HG02970 (cell line): ENCODE data around the gene VMP1.

Experiments
- ATAC-seq: cut with Tn5 transposase; IDR thresholded peaks from one replicate; pipeline ENCODE4 v1.9.1; 2021; ENCODE audit warnings: mild to moderate bottlenecking, moderate library complexity, moderate number of reproducible peaks; ENCODE audit not compliant: unreplicated experiment, low FRiP score

VMP1 gene

DNA sequence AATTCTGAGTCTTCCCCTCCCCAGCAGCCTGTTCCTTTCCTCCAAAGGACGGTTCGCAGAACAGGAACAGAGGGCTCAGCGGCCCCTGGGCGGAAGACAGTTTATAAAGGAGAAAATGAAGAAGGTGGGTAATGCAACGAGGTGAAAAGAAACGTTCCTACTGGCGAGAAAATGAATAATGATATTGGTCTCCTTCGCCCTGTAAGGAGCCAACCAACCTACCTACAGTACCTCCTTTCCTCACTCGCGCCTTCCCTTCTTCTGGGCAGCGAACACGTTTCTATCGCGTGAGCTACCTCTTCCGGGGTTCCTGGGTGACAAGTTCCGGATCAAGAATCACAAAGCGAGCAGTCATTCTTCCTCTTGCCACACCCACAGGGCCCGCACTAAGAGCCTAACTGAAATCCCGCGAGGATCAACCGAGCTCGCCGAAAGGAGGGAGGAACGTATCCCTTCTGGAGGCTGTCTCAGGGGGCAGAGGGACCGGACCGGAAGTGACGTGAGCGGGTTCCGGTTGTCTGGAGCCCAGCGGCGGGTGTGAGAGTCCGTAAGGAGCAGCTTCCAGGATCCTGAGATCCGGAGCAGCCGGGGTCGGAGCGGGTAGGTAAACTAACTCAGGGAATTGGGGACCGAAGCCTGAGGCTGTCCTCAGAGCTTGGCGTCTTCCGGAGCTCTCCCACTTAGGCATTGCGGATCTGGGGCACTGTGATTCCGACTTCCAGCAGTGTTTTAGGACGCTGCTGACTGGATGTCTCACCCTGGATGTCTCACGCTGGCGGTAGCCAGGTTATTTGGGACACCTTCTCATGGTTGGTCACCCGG, at the start of gene VMP1, which contains the start of gene PTRH2:
Gene VMP1, plus strand, starts transcription at position 506 of the 822 bp plus-strand sequence. CDS start 23,793 bp downstream, outside the sequence.
Gene PTRH2, minus strand, starts transcription at position 282 of the 822 bp plus-strand sequence. CDS start 9,452 bp downstream, outside the sequence.
- ATAC-seq = peak; percentile 96

DNA sequence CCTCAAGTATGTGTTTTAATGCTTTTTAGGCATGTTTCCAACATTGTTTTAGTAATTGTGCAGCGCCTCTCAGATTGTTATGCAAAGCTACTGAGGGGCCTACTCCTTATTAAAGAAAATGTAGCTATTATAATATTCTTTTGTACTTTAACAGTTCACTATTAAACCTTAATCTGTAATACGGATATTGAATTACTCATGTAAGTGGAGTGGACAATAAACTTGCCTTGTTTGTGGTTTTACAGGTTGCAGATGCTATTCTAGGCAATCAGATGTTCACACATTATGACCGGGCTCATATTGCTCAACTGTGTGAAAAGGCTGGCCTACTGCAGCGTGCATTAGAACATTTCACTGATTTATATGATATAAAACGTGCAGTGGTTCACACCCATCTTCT, 41.2 kb upstream of the VMP1 start:
- no peak for ATAC-seq

DNA sequence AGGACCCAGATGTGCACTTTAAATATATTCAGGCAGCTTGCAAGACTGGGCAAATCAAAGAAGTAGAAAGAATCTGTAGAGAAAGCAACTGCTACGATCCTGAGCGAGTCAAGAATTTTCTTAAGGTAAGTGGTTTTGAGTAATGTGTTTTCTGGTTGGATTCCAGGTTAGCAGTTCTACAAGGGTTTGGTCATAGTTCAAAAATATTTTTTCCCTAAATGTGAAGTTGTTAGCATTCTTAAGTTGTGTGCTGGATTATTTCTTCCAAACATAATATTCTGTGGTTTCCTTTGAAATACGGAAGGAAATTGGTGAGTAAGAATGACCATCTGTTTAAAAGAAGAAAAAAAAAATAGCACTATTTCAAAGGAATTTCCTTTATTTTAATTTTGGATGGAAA, 38.6 kb upstream of the VMP1 start:
- no peak for ATAC-seq

DNA sequence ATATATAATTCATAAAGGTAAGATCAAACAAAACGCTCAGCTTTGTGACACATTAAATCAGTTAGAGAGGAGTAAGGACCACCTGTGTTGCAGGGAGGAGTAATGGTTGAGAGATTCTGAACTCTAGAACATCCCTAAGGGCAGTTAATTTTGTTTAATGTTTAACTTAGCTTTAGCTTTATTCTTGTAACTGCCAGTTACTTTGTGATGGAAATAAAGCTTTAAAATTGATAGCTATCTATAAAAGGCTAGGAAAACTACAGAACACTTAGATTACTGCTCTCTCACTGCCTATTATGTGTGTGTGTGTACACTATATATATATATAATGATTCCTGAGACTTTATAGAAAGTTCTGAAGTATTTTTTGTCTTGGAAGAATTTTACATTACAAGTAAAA, 38.0 kb upstream of the VMP1 start:
- no peak for ATAC-seq

DNA sequence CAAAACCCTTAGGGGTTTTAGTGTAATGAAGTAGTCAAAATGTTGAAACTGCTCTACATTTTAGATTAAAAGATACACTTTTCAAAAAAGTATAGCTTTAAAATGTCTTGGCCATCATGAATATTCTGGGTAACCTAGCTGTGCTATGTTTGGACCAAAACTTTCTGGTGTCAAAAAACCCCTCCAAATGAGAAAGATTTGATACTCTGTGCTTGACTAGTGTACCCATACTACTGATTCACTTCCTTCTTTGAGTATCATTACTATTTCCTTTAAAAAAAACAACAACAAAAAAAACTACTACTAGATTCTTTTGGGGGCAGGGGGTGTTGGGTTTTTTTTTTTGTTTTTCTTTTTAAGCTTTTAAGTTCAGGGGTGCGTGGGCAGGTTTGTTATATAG, 37.5 kb upstream of the VMP1 start:
- no peak for ATAC-seq

DNA sequence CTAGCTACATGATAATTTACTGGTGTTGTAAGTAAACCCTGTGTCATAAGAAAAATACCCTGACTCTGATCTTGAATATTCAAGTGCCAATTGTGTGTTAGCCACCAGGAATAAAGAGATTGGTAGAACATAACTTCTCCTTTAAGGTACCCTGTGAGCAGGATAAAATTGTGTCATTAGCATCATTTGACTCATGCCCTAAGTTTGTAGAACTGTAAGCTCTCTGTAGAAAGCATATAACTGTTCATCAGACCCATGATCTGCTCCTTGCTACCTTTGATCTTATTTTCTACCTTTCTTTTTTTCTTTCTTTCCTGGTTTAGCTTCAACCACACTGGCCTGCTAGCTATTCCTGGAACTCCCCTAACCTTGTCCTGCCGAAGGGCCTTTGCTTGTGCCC, 36.1 kb upstream of the VMP1 start:
- ATAC-seq = no peak

DNA sequence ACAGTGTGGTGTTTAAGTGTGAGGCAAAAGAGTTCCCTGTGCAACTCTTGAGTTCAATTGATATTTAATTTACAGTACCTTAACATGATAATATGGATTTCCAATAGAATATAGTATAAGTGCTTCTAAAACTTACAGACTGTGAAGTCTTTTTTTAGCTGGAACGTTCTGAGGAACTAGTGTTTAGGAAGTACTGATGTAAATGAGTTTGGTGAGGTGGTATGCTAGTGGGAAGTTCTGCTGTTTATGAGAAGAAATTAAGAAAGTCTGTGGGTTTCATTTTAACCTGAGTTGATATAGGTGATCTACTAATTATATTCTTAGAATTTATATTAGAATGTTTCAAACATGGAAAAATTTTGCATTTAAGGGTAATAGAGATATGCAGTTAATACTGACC, 32.2 kb upstream of the VMP1 start:
- ATAC-seq = no peak

DNA sequence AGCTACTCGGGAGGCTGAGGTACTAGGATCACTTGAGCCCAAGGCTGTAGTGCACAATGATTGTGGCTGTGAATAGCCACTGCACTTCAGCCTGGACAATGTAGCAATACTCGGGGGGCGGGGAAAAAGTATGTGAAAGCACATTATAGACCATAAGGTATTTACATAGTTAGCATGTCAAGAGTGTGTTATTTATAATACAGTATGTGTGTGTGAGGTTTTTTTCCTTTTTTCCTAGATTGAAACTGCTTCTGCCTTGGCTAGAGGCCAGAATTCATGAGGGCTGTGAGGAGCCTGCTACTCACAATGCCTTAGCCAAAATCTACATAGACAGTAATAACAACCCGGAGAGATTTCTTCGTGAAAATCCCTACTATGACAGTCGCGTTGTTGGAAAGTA, 30.7 kb upstream of the VMP1 start:
- no peak for ATAC-seq

DNA sequence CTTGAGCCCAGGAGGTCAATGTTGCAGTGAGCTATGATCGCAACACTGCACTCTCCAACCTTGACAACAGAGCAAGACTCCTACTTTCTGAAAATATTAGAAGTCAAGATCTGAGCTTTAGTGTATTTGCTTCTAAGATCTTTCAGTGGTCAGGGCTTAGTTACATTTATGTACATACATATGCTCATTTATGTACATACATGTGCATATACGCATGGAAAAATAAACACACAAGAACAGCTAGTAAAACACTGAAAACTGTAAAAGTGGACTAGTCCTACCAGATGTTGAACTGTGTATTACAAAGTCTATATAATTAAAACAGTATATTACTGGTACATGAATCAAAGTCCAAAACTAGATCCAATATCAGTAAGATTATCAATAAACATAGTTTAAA, 28.5 kb upstream of the VMP1 start:
- no peak for ATAC-seq

DNA sequence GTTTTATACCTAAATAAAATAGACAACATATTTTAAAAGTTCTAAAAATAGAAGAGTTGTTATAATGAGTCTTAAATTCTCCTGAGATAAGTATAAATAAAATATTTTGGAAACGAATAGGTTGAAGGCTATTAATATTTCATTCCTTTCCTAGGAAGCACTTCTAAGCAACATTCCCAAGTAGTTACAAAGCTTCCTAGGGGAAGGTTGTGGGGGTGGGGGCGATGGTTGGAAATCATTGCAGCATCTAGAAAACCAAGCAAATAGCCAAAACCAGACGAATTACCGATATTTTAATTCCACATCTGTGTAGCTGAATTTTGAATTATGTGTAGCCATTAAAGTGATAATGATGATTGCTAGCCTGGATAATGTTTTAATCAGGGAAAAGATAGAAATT, 27.1 kb upstream of the VMP1 start:
- ATAC-seq = no peak

DNA sequence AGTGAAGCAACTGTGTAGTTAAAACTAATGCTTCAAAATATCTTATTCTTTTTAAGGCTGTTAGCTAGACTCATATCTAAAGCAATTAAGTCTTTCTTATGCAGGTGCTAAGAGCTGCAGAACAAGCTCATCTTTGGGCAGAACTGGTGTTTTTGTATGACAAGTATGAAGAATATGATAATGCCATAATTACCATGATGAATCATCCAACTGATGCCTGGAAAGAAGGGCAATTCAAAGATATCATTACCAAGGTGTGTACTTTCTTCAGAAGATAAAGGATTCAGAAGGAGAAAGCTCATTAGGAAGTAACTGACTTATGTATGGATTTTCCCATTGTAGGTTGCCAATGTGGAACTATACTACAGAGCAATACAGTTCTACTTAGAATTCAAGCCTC, 24.2 kb upstream of the VMP1 start:
- ATAC-seq = no peak

DNA sequence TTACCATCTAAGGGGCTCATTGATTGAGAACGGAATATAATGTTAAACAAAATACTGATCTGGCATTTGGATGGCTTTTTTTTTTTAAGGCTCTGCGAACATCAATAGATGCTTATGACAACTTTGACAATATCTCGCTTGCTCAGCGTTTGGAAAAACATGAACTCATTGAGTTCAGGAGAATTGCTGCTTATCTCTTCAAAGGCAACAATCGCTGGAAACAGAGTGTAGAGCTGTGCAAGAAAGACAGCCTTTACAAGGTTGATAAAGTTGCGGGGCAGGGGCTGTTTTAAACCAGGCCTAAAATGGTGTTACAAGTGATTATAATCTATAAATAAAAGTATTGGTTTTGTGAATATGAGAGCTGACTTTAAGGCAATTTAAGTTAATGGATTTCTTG, 22.5 kb upstream of the VMP1 start:
- ATAC-seq = no peak

DNA sequence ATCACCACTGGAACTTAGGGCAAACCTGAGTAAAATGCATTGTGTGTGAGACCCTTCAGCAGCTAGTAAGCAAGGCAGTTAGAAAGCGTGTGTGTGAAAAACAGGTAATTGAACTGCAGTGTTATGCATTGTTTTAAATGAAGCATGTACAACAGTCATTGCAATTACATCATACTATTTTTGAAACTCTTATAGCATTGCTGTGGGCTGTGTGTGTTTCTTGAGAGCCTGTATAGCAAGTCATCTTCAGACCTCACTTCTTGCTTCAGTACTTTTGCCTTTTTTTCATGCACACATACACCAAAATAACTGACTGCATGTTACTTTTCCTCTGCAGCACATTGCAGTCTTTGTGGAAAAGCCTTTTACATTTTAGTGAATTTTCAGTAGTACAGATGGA, 19.4 kb upstream of the VMP1 start:
- ATAC-seq = no peak

DNA sequence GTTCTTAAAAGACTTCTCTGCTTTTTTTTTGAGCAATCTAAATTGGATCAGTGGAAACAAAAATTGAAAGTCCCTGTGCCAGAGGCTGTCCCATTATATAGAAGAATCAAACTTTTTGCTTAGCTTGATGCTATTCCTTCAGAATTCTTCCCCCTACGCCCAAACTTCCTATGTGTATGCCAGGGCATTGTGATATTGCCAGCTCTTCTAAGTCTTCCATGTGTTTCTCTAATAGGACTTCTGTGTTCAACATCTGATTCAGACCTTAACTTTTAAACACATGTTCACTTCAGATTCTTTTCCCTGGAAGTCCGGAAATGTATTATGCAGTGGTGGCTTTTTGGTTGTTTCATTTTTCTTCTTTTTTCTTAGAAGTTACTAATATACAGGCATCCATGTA, 19.0 kb upstream of the VMP1 start:
- ATAC-seq = no peak

DNA sequence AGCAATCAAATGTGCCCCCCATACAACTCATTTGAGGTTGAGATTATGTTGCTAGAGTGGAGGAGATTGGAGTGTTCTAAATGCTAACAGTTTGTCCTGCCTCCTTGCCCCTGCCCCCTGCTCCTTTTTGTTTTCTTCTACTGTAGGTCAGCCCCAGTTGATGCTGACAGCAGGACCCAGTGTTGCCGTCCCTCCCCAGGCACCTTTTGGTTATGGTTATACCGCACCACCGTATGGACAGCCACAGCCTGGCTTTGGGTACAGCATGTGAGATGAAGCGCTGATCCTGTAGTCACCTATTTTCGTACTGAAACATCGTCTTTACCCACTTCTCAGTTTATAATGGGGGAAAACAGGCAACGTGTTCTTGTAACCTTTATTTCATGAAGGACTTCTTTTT, 13.9 kb upstream of the VMP1 start:
- ATAC-seq = no peak

DNA sequence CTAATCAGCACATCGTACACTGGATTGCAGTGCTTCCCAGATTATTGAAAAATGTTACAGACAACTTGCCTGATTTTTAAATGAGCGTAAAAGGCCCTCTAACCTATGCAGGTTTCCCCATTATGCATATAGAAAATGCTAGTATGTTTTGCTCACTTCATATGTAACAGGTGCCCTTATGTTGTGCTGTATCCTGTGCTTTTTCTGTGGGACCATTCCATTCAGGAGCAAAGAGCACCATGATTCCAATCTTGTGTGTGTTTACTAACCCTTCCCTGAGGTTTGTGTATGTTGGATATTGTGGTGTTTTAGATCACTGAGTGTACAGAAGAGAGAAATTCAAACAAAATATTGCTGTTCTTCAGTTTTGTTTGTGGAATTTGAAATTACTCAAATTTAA, 13.1 kb upstream of the VMP1 start:
- no peak for ATAC-seq

DNA sequence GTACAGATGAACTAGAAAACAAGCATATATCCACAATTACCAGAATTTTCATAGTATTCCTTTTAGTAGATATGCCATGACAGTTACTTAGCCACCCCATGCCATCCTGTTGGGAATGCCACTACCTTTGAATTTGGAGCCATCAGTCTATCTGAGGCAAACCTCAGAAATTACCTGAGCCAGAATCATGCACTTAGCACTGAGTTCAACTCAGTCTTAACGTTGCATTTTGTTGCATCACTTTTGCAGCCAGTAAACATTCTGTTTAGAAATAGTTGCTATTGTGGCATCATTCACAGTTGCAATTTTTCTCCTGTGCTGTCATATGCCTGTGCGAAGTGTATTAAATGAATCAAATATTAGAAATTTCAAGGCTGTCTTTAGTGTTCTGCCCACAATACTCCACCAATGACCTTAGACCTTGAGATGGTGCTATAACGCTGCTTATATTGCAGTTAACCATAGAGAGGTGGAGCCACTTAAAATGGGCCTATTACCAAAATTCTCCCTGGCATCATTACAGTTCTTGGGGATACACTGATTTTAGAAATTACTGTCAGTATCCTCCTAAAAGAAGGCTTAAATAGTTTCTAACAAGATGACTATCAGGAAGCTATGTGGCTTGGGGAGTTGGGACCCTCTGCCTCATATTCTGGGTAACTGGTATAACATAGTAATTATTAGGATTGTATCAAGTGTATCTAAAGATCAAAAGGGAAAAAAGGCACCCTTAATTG, 11.3 kb upstream of the VMP1 start:
- ATAC-seq = no peak

DNA sequence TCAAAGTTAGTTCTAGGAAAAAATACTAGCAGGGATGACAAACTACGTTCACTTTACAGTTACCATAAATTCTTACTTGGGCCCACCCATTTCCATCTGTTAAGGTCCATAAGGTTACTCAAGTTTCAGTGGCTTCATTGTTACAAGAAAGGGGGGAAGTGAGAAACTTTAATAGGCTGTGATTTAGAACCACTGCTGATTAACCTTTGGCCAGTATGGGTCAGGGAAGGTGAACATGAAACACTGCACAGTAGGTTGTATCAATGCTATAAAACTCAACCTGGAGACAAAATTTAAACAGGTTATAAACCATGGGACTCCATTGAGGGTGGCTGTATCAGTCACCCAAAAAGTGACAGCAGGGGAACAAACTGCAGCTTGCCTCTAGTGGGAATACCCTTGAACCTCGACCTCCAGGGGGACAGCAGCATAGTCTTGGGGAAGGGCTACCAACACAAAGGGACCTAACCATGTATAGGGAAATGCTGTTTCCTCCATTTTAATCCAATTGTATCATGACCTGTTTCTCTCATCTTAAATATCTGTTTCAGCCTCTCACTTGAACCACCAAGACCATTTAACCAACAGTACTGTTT, 10.7 kb upstream of the VMP1 start:
- ATAC-seq = no peak

DNA sequence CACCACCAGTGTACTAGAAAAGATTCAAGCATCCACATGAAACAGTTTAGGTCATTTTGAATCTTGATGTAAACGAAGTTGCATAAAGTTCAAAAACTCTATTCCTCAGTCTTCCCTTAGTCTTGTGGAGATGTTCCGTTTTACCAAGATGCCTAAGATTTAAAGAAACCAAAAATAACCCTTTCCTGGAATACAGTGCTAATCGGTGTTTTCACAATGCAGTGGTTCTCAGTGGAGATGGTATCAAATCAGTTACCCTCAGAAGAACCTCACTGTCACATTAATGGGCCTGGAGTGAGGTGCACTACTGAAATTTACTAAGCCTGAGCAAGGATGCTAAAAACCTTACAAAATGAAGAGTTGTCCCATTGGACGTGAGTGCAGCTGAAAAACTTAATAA, 9.3 kb upstream of the VMP1 start:
- ATAC-seq = no peak

DNA sequence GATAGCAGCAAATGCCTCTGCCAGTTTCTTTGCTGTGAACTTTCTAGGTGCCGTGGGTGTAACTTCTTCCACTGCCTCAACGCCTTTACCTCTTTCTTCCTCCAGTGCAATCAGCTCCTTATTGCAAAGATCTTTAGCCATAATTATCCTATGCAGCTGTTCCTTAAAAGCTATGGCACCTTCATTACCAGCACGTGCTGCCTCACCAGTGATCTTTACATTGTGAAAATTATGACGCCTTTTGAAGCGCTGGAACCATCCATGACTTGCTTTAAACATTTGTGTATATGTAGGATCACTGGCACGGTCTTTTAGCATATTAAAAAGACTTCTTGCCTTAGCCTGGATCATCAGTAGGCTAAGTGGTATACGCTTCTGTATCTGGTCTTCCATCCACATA, 8.2 kb upstream of the VMP1 start:
- no peak for ATAC-seq

DNA sequence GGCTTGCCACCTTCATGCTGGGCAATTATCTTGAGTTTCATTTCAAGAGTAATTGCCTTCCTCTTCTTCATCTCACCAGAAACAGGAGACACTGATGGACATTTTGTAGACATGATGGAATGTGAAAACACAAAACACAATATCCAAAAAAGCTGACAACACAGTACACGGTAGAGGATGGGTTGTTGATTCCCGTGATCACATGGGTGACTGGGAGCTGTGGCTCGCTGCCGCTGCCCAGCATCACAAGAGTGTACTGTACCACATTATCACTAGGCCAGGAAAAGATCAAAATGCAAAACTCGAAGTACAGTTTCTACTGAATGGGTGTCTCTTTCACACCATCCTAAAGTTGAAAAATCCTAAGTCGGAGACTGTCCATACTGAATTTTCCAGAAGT, 7.7 kb upstream of the VMP1 start:
- ATAC-seq = no peak

DNA sequence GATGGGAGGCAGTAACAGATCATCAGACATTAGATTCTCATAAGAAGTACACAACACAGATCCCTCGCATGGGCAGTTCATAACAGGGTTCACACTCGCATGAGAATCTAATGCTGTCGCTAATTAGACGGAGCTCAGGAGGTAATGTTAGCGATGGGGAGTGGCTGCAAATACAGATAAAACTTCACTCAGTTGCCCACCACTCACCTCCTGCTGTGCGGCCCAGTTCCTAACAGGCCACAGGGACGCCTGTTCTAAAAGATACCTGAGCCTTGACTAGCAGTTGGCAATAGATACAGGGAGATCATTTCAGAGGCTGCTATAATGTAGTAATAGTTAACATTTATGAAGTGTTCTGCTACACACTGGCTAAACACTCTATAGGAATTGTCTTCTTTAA, 5.2 kb upstream of the VMP1 start:
- ATAC-seq = no peak
